ENCODE data around the gene RWDD1.

The RWDD1 gene, protein sequence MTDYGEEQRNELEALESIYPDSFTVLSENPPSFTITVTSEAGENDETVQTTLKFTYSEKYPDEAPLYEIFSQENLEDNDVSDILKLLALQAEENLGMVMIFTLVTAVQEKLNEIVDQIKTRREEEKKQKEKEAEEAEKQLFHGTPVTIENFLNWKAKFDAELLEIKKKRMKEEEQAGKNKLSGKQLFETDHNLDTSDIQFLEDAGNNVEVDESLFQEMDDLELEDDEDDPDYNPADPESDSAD

DNA sequence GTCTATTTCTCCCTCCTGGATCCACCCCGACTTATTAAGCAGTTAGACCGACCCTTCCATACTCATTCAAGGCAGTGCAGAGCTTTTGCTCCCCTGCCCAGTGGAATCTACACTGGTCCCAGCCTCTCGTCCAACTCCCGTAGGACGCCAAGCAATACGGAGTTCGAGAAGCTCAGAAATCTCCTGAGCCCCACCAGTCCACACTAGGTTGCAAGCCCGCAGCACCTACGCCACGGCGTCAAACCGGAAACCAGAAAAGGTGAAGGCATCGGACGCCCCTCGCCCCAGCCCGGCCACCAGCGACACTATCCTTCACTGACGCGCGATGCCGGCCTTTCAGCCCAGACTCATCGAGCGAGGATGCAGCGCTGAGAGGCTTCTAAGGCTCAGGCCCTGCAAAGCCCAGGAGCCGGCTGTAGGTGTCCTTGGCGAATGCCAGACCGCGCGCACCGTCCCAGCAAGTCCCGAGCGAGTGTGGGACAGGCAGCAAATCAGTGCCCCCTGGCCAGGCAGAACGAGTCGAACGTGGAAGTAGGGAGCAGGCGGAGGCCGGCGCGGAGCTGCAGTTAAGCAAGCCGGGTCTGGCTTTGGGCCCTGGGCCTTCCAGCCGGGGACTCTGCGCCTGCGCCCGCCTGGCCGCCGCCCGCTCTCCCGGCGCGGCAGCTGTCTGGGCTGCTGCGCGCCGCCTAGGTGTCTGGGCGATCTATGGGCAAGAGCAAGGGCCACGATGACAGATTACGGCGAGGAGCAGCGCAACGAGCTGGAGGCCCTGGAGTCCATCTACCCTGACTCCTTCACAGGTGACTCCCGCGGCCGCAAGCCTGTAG is at the start of gene RWDD1:
TSS of gene RWDD1 (plus strand) at position 649 of the 827 bp plus-strand sequence. CDS start at position 728, 79 bp downstream.
- DNase-seq: peak; percentile 75 to 100 (median 98)

DNA sequence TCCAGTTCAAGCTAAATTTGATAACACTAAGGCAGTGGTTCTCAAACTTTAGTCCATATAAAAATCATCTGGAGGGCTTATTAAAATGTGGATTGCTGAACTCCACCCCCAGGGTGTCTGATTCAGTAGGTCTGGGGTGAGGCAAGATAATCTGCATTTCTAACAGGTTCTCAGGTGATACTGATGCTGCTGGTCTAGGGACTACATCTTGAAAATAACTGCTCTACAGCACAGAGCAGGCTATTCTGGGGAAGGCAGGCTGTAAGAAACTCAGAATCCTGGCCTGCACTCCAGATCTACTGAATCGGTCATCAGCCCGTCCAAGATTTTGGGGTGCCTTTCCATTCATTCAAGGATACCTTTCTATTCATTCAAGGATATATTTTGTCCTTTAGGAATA is 48.4 kb upstream of the RWDD1 start:
- no peak for DNase-seq

DNA sequence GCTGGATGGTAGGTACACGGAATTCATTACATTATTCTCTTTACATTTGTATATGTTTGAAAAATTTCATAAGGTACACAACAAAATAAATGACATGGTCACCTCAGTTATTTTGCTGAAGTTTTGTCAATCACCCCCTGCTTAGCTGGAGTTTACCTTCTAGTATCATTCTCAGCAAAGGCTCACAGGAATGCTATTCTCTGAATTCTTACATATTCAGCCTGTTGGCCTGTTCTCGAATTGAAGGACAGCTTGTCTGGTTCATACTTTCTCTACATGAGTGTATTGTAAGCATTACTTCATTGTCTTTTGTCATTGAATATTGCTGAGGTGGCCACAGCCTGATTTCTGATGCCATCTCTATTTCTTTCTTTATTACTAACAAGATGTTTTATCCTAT is 47.1 kb upstream of the RWDD1 start:
- no peak for DNase-seq

DNA sequence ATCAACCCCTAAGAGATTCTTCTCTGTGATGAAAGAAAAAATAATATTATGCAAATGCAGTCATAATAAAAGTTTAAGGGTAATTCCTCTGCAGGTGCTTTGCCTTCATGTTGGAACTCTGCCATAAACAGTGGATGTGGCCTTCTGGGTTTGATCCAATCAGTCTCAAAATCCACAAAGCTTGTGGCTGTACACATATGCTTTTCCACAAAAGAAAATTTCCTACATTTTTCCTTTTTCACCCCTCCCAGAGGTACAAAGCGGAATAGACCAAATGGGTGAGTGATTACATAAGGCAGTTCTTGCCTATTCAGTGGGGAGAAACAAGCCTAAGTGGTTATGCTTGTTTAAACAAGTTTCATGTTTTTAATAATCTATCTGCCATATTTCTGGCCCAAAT is 43.2 kb upstream of the RWDD1 start:
- no peak for DNase-seq

DNA sequence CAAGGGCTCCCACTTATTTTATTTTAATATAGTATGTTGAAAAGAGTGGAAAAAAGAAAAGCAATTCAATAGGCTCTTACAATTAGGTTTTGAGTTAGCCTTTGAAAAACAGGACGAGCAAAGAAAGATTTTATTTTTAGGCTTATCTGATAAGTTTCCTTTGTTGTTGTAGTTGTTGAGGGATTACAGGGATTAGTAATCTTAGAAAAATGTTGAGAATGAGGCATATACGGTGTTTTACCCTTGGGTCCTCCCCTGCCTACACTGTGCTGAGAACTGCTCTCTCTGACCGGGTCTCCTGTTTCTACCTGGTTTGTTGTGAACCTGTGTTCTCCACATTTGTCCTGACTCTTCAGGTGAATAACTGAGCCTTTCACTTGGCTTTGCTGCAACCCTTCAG is 42.5 kb upstream of the RWDD1 start:
- DNase-seq: no peak

DNA sequence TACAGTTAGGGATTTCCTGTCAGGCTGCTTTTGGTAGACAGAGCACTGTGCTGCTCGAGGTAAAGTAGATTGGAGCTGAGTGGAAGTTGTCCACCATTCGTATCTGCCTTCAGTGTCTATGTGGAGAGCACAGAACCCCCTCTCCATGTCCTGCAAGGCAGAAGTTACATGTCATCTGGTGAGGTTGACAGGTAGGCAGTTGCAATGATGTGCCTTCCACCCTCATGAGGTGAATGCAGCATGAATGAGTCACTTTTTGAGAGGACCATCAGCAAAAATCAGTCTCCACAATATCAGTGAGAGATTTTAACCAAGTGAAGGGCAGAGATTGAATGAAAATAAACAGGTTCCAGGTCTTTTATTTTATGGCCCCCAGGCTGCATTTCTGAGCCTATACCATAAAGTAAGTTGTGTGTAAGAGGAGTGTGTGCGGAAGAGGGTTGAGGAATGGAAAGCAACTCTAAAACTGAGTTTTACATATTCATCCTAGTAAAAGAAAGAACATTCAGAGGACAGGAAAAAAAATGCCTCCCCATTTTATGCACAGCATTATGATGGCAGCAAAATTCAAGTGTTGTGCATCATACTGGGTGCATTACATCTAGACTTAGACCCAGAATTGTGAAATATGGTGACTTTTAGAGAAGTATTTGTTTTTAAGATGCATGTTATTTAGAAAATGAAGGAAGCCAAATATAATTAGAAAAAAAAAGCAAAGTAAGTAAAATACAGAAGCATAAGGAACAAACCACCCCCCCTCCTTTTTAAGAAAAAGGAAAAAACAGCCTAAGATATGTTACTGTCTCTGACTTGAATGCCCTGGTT is 41.6 kb upstream of the RWDD1 start:
- no peak for DNase-seq

DNA sequence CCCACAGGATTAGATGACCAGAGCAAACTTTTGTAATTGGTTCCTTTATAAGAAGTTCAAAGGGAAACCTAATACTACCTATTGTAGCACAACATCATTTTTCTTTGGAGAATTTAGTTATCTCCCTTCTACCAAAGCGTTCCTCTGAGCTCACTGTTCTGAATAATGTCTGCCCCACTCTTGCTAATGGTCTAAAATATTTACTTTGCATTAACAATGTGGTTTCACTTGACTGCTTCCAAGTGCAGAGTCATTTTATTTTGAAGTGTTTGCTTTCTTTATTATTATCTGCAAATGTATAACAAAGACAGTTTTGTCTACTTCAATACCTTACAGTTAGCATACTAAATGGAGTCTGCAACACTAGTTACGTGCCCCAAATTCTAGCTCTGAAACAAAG is 40.9 kb upstream of the RWDD1 start:
- no peak for DNase-seq

DNA sequence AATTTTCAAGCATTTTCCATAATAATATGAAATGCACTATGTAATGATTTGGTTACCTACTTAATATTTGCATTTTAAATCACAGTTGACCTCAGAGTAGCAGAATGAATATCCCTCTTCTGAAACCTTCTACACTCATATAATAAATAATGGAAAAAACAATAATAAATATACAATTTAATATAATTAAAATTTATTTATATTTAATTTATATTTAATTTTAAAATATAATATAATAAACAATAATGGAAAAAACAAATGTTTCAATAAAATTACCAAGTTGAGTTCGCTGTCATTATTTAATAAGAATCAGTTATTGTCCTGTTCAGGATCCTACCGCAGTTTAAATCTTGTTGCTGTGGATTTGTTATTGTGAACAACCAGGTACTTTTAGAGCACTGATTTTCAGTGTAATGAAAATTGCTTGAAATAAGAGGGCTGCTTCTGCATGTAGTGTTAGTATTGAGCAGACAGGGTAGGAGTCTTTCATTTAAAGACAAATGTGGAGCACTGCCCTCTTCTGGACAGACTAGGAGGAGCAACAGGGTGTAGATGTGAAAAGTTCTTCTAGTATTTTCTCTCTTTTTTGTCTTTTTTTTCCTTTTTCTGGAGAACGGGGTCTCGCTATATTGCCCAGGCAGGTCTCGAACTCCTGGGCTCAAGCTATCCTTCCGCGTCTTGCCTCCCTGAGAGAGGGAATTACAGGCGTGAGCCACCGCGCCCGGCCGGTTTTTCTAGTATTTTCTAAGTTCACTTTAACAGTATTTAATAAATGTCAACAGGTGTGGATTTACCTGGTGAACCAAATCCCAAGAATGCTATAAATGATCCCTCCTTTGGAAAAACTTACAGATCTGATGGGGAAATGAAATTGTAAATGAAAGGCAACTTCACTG is 39.4 kb upstream of the RWDD1 start:
- DNase-seq: peak in 11 of 56 donors; percentile 2 to 69 (median 25)

DNA sequence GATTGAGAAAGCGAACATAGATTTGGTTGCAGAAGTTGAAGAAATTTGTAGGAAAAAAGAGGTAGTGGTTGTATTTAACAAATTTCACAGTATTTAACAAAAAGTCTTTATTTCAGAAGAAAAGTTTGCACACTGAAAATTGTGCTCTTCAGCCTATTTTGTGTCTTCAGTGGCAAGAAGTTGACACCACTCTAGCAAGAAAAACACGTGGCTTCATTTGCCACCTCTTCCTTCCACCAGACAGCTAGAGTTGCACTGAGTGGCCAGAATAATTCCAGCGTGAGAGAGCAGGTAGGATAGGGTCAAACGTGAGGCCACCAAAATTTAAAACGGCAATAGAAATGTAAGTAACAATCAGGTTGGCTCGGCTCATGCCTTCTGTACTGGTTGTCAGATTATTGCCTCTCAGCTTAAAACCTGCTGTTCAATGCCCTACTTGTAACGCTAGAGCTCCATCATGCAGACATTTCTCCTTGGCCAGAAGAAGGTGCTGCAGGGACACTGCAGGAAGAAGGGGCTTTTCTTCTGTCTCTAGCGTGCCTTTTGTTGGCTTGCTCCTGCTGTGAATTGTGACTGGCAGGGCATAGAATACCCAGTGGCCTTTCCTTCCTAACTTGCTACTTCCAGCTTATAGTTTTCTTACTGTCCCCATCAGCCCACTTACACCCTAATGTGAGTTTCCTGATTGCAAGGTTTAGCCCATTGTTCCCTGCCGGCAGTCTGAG is 37.9 kb upstream of the RWDD1 start:
- no peak for DNase-seq

DNA sequence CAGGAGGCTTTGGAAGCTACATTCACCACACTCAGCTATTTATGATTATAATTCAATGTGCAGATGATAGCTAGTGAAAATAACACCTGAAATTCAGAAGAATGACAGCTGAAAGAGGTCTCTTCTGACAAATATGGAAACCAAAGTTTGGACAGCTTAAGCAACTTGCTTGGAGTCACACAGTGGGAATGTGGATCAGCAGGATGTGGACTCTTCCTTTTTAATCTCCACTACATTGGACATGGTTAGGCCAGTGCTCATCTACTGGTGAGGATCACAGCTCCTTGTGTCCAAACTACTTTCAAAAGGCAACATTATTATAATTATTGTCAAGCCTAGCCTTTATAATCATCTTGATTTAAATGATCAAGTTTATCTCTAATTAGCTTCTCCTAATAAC is 36.2 kb upstream of the RWDD1 start:
- DNase-seq: no peak

DNA sequence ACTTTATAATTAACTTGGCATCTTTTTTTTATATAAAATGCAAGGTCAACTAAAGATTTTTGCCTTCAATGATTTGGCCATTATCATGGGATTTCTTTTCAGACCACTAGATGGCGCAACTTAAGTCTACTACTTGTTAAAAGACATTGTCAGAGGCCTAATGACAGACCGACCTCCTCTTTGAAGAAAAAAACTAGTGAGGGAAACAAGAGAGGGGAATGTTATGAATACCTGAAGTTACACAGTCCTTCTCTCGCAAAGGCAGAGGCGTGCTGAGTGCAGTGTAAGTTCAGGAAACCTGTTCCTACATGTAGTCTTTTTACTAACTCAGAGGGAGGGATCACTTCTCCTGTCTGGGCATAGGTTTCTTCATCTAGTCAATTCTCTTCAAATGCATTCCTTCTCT is 35.1 kb upstream of the RWDD1 start:
- DNase-seq: no peak

DNA sequence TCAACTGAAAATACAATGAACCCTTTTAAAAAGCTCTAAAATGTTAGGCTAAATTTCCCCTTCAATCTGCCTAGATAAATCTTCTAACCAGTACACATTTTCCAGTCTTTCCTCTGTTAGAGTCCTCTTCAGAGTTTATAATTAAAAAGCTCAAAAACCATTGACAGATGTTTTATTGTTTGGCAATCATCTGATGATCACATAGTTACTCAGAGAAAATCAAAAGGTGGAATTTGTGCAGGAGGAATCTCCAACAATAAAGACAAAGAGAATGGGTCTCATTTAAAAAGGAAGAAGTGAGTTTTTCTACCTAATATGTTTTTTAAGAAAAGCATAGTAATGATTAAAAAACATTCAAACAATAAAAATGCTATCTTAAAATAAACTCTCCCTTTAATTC is 28.9 kb upstream of the RWDD1 start:
- no peak for DNase-seq

DNA sequence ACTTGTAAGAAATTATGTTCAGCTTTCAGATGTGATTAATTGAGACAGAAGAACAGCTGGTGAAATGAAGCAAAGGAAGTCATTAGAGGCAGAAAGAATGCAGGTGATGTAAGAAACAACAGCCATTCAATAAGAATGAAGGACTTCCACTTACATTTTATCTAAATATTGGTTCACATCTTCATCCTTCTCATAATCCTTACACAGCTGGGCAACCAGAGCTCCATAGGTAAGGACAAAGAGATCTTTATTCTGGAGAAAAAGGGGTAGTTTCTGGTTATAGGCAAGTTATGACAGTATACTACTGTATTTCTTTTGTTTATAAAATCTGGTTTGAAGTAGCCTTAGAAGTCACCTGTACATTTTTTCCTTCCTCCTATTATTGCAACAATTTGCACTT is 28.2 kb upstream of the RWDD1 start:
- DNase-seq: no peak

DNA sequence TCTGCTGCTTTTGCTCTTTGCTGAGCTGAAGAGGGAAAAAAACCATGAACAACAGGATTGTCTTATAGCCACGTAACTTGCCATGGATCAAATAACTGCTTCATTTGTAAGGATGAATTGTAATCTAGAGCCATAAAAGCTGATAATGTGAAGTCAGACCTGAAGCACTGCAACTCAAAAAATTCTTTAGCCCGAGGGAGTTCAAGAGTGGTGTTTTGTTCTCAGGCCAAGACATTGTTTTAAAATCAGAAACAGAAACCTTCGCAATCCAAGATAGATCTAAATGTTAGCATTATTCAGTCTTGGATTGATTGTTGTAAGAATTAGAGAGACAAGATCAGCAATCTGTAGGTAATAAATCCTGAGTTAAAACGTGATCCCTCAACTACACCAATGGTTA is 25.7 kb upstream of the RWDD1 start, which contains the start of gene TRAPPC3L:
TSS of gene TRAPPC3L (minus strand) at position 34 of the 400 bp plus-strand sequence. CDS start 170 bp downstream, outside the sequence.
- DNase-seq: no peak

DNA sequence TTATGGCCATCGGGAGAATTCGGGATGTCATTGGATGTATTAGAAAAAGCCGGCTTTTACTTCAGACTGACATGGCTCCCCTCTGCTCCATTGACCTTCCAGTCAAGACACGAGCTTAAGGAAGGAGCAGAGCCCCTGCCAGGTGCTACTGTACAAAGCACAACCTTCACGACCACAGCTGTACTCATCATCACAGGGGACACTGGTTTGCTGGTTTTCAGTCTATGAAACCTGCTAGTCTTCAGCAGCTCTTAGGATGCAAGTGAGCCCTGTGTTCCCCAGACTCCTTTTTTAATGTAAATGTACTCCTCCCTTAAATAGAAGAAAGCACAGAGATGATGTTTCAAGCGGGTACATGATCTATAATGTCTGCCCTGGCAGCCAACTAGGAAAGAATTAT is 23.9 kb upstream of the RWDD1 start:
- DNase-seq: no peak

DNA sequence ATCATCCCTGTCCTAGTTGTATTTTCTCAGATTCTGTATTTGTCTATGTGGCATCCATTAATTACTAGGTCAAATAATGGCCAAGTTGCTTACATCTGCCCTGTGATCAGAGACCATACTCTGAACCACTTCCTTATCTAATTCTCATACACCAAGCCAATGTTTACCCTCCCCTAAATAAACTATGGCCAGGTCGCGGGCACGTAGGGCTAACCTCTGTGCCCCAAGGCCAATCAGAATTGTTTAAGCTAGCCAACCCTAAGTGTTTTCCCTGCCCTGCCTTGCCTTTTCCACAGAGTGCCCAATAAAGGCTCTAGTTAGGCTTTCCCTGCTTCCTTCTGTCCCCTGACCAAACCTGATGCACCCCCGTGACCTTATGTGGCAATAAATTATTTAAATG is 20.5 kb upstream of the RWDD1 start:
- DNase-seq: no peak

DNA sequence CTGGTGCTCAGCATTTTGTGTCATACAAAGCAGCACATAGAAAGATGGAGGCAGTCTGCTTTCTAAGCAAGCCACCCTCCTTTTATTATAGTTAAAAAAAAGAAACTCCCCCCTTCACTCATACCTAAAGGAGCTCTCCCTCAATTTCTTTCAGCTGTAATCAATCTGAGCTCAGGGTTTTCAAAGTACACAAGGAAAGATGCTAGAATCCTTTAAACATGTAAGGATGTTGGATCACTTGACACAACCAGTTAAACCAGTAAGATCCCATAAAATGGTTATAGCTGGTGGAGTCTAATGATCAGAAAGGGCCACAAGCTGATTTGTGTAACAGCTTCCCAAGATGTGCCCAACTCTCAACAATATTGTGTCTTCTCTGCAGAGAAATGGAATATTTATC is 17.9 kb upstream of the RWDD1 start, which contains the start of gene CALHM4:
TSS of gene CALHM4 (plus strand) at position 301 of the 400 bp plus-strand sequence. CDS start at position 344, 43 bp downstream.
- no peak for DNase-seq

DNA sequence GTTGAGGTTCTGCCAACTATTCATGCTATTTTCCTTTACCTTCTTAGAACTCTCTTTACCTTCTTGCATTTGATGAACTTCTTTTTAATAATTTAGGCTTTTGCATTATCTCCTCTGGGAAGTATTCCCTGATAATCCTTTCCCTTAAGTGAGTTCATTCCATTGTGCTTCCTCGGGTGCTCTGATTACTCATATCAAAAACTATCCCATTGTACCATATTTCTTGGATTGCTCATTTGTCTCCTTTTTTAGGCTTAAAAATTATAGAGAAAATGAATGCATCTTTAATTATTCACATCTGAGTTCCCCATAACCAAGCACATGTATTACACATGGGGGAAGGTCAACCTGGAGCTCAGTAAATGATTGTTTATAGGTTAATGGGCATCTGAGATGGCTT is 15.2 kb upstream of the RWDD1 start:
- DNase-seq: no peak

DNA sequence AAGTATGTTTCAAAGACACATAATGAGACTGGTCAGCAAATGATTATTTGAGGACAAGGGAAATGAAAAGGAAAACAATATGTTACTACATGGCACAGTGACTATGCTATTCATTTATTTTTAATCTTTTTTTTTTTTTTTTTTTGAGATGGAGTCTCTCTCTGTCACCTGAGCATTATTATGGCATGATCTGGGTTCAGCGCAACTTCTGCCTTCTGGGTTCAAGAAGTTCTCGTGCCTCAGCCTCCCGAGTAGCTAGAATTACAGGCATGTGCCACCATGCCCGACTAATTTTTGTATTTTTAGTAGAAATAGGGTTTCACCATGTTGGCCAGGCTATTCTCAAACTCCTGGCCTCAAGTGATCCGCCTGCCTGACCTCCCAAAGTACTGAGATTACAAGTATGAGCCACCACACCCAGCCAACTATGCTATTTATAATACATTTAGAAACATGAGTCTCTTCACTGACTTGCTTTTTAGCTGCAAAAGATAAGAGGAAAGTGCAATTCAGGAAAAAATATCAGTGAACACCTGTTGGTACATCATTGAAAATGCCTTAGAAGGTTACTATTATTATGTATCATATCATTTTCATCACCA is 14.4 kb upstream of the RWDD1 start:
- DNase-seq: no peak

DNA sequence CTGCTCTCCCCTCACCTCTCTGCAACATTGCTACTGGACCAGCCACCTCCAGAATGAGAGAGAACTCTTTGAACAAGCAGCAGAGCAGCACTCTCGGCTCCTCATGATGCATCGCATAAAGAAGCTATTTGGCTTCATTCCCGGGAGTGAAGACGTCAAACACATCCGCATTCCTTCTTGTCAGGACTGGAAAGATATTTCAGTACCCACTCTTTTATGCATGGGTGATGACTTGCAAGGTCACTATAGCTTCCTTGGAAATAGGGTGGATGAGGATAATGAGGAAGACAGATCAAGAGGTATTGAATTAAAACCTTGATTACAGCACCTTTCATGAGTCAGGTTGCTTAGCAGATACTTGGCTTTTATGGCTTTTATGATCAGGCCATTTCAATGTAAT is 13.4 kb upstream of the RWDD1 start:
- DNase-seq: no peak

Measured in amygdala (tissue), 56 donors.